Tibial nerve (tissue), 4 donors: Measurements from ENCODE around the gene CFDP1.

Experiments
- CTCF ChIP-seq, 5 experiments: fragments of 200-600 bp in 3 of 5; fragments of 450-650 bp in 2 of 5; sonication (generic) in 3 of 5; IDR thresholded peaks; one replicate each; pipeline ENCODE4 v1.5.1; 2016 to 2019; ENCODE audit warnings: antibody characterized with exemption in 5 of 5, mild to moderate bottlenecking in 3 of 5, moderate library complexity in 2 of 5
- EP300 ChIP-seq, 2 donors: sonication (generic); formaldehyde crosslinking; IDR thresholded peaks; one replicate each; pipeline ENCODE4 v1.6.1; 2017; ENCODE audit warnings: antibody characterized with exemption in 2 of 2, mild to moderate bottlenecking in 1 of 2
- POLR2A ChIP-seq, 2 donors: fragments of 450-650 bp; IDR thresholded peaks; one replicate each; pipeline ENCODE4 v1.6.1; 2017; ENCODE audit warnings: antibody characterized with exemption in 2 of 2, mild to moderate bottlenecking in 2 of 2, moderate library complexity in 2 of 2

- TF ChIP-seq CTCF (IDR thresholded peaks at IDR 0.05) (no peak), POLR2A (IDR thresholded peaks at IDR 0.05) (no peak), EP300 (IDR thresholded peaks at IDR 0.05) (no peak)
These were observed 152.9 kb downstream of the CFDP1 start for GRCh38 chr16:75280331-75280804.
